ENCODE measurements around the gene SPART.

Gene SPART

DNA sequence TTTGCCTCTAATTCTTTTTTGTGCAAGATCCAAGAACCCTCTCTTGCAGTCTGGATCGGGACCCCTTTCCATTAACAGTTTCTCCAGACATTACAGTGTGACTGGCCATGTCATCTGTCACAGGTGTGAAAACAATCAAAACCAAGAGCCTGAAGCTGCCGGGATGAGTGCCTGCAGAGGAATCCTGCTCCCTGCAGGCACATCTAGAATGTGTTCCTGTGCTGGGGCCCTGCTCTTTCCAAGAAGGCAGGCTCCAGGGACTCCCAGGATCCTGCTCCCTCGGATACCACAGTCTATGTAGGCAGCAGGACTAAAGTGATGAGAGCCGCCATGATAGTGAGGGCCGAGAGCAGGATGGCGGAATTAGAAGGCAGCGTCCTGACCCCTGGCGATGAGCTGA is 87.4 kb downstream of the SPART start:
- in situ Hi-C loops (cut with MboI; ENCODE audit: low sequenced_read_pairs) = loop anchor here (25.0 kb wide), 1 partner anchor 272 kb away; no protein-coding TSS in a partner anchor

Data from hTERT RPE-1 (cell line).